Ramos (cell line): Measurements from ENCODE around the gene SAMHD1.
"Not testable (repeated sequence)": the region's sequence is repeated elsewhere in the genome, so short reads cannot be mapped to it uniquely, and the experiment has no call there.

Experiments used
- in situ Hi-C: fragments of 300-500 bp; cut with MboI; formaldehyde crosslinking; loops from one replicate; pipeline ENCODE4 v1.14.3; 2022; ENCODE audit warnings: low sequenced_read_pairs; ENCODE audit not compliant: unreplicated experiment

The SAMHD1 gene

DNA sequence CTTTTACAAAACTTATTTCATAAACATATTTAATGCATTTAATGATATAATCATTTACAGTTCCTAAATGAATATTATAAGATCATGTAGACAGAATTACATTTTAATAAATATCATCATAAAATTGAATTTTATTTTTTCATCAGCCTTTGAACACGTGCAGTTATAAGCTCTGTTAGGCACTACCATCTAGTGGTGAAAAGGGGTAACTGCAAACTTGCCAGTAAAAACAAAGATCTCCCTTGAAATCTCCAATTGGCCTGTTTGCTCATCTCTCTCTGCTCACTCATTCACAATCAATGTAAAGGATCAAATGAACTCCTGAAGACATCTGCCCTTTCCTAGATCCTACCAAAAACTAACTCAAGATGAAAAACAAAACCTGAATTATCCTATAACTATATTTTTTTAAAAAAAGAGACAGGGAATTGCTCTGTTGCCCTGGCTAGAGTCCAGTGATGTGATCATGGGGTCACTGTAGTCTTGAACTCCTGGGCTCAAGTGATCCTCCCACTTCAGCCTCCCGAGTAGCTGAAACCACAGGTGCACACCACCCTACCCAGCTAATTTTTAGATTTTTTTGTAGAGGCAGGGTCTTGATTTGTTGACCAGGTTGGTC is 31.7 kb downstream of the SAMHD1 start:
- in situ Hi-C loops: no loop called here

DNA sequence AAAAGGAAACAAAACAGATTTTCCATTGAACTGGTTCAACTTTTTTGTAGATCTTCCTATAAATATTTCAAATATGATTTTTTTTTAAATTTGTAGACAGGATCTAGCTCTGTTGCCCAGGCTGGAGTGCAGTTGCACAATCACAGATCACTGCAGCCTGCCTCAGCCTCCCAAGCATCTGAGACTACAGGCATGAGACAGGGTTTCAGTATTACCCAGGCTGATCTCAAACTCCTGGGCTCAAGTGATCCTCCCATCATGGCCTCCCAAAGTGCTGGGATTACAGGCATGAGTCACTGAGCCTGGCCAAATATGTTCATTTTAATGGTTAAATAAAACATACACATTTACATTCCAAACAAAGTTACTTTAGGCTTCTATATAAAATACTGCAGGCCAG is 33.6 kb downstream of the SAMHD1 start:
- in situ Hi-C loops: no loop called here

DNA sequence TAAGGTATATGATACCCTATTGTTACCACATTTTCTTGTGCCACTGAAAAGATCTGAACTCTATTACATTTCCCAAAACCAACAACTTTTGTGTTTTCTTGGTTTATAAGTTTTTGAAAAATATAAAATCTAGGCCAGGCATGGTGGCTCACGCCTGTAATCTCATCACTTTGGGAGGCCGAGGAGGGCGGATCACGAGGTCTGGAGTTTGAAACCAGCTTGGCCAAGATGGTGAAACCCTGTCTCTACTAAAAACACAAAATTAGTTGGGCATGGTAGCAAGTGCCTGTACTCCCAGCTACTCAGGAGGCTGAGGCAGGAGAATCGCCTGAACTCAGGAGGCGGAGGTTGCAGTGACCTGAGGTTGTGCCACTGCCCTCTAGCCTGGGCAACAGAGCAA is 34.3 kb downstream of the SAMHD1 start:
- in situ Hi-C loops: no loop called here

DNA sequence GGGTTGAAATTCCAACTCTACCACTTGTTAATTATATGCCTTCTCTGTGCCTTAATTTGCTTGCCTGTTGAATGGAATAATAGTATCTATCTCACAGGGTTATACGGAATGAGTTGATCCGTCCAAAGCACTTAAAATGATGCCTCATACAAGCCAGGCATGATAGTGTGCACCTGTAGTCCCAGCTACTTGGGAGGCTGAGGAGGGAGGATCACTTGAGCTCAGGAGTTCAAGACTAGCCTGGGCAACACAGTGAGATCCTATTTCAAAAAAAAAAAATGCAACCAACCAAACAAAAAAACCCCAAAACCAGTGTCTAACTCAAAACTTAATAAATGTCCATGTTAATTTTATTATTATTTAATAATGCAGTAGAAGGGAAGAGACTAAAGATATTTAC is 35.3 kb downstream of the SAMHD1 start:
- in situ Hi-C loops: no loop called here

DNA sequence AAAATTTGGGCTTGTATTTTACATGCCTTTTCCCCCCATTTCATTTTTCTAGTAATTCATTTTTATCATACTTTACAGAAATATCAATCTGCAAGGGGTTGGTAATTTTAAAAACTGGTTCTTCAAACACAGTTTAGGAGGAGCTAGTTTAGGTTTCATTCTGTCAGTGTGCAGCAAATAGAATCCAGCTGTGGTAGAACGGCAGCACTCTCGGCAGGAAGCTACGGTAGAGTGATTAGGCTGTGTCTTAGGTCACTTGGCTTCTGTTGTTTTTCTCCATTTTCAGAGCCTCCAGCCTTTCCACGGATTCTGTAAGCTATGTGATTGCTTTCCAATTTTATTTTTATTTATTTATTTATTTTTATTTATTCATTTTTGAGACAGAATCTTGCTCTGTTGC is 42.9 kb downstream of the SAMHD1 start:
- in situ Hi-C loops: no loop called here

DNA sequence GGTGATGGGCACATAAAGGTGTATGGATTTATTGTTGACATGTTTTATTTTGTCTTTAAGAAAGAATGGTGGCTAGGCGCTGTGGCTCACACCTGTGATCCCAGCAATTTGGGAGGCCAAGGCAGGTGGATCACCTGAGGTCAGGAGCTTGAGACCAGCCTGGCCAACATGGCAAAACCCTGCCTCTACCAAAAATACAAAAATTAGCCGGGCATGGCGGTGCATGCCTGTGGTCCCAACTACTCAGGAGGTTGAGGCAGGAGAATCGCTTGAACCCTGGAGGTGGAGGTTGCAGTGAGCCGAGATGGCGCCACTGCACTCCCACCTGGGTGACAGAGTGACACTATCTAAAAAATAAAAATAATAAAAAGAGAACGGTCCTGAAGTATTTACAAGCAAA is 45.4 kb downstream of the SAMHD1 start:
- in situ Hi-C loops: not testable (repeated sequence)

DNA sequence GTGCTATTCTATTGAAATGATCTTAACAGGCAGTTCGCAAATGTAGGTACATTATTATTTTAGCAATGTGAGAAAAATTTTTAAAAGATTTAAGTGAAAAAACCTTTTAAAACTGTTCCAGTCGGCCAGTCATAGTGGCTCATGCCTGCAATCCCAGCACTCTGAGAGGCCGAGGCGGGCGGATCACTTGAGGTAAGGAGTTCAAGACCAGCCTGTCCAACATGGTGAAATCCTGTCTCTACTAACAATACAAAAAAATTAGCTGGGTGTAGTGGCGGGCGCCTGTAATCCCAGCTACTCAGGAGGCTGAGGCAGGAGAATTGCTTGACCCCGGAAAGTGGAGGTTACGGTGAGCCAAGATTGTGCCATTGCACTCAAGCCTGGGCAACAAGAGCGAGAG is 45.9 kb downstream of the SAMHD1 start:
- in situ Hi-C loops: not testable (repeated sequence)

DNA sequence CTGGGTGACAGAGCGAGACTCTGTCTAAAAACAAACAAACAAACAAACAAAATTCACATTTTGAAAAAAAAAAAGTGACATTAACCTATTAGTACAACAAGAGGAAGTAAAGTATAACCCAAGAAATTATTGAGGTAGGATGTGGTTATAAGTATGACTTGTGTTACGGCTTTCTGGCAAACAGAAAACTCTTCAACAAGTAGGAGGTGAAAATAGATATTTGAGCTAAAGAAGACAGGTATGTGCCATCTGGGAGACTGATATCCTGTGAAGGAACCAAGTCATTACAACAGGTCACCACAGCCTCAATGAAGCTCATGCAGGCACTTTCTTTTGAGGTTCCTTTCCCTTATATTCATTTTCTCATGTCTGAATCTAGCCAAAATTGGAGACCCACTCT is 46.8 kb downstream of the SAMHD1 start:
- in situ Hi-C loops: no loop called here

DNA sequence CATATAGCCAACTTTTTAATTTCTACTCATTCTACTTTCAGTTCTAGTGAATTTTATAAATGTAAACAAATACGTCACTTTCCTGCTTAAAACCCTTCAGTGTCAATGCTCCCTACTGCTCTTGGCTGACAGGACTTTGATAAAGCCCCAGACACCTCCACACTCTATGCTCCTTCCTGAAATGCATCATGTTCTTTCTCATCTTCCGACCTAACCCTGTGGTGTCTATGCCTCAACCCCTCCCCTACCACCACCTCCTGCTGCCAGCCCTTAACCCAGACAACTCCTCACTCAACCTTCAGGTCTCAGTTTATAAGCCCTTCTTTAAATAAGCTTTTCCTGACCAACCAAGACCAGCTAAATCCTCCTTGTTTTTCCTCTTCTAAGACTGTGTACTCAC is 56.5 kb downstream of the SAMHD1 start:
- in situ Hi-C loops: no loop called here

DNA sequence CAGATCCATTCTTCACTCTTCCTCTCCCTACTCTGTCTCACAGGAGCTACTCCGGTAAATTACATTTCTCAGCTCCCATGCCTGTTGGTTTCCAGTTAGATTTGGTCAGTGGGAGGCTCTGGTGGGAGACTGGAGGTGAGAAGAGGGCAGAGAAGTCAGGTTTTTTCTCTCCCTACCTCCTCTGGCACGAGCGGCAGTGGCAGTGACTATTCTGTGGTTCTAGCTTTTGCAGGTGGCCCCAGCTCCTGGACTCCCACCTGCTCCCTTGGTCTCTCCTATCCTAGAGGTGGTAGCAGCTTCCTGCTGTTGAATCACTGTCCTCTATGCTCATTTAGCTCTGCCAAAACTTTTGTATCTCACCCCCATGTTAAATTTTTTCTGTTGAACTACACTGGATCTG is 57.7 kb downstream of the SAMHD1 start:
- in situ Hi-C loops: no loop called here

DNA sequence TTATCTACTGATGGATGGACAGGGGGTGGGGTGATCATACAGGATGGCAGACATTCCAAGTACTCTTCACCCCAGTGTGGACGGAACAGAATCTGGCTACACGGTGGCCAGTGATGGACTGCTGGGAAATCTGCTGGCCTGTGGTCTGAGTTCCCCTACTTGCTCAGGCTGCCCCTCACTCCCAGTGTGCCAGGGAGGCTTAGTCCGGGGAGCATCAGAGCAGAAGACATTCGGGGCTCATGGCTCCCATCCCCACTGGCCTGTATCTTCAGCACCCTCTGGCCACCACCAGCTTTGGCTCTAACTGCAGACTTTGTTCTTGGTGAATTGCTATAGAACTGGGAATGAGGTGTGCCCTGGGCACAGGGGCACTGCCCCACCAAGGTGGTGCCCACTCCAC is 60.3 kb downstream of the SAMHD1 start:
- in situ Hi-C loops: no loop called here

DNA sequence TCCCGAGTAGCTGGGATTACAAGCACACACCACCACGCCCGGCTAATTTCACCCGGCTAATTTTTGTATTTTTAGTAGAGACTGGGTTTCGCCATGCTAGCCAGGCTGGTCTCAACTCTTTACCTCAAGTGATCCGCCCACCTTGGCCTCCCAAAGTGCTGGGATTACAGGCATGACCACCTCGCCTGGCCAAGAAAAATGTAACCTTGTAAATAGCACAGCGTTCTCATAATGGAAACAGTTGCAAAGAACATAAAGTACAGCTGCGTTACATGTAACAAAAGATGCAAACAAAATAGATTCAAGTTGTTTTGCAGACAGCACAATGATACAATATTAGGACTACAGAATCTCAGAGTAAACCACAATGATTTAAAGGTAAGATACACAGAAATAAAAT is 60.9 kb downstream of the SAMHD1 start:
- in situ Hi-C loops: no loop called here

DNA sequence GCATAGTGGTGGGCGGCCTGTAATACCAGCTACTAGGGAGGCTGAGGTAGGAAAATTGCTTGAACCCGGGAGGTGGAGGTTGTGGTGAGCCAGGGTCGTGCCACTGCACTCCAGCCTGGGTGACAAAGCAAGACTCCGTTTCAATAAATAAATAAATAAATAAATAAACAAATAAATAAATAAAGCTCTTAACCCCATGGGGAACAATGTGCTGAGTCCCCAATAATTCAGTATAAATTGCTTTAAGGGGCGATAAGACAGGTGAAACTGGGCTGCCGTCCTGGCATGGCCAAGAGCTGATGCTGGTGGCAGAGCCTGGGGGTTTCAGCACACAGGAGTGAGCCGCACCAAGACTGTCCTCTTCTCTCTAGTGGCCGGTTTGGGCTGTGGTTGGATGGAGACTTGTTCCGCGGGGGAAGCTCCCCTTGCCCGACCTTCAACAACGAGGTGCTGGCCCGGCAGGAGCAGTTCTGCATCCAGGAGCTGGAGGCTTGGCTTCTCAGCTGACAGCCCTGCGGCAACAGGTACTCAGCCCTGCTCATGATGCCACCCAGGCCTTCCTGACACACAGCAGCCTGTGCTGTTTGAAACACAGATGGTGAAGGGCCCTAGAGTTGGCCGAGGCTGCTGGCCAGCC is 62.5 kb downstream of the SAMHD1 start:
- in situ Hi-C loops: no loop called here

DNA sequence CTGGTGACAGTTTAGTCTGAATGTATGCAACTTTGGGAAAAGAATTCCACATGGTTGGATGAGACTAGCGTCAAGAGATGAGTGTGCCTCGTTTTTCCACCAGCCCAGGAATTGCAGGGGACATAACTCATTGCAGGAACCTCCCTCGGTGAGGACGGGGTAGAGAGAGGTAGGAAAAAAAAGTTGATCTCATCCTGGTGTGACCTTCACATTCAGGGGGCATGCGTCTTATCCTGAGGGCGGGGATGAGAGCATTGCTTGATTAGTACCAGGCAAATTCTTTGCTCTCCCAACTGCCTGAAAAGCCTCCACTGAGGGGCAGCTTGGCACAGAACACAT is 63.8 kb downstream of the SAMHD1 start:
- in situ Hi-C loops: no loop called here

DNA sequence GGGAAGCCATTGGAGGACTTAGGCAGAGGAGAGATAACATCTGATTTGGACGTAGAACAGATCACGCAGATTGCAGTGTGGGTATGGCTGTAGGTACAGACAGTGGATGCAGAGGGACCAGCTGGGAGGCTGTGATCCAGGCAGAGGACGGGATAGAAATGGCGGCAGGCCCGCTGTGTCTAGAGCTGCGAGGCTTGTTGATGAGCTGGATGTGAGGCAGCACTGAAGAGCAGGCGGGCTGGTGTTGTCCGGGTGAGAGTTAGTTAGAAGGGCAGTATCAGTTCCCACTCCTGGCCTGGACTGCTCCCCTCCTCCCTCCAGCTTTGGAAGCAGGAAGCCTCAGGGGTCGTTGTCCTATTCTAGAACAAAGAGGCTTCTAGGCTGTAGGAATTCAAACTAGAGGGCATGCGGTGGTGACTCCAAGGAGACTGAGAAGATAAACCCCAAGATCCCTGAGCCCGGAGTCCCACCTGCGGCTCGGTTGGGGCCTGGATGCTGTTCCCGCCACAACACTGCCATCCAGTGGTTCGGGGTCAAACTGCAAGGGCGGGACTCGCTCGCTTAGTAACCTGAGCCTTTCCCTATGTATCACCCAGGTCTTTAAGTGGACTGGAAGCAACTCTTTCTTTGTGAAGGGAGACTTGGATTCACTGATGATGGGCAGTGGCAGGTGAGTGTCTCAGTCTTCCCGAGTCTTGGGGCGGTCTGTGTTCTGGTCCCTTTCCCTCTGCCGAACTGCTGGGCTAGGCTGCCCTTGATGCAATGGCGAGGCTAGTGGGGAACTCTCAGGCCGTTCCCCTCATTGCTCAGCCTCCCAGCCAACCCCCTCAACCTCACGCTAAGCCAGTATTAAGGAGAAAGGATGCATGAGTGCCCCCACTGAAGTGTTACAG is 64.4 kb downstream of the SAMHD1 start:
- in situ Hi-C loops: no loop called here

DNA sequence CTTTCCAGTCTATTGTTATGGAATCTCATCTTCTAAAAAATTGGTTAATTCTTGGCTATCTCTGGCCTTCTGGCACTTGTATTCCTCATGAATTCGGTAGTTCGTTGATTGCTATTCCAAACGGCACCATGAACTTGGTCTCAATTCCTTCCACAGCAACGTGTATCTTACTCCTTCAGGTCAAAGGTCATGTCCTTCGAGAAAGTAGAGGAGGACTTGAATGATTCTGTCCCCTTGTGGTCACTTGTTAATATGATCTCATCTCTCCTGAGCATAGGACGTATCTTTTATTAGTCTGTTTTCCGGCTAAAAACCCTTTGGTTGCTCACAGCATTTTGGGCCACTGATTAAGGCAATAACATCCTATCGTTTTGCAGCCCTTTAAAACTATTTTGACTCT is 66.2 kb downstream of the SAMHD1 start:
- in situ Hi-C loops: no loop called here

DNA sequence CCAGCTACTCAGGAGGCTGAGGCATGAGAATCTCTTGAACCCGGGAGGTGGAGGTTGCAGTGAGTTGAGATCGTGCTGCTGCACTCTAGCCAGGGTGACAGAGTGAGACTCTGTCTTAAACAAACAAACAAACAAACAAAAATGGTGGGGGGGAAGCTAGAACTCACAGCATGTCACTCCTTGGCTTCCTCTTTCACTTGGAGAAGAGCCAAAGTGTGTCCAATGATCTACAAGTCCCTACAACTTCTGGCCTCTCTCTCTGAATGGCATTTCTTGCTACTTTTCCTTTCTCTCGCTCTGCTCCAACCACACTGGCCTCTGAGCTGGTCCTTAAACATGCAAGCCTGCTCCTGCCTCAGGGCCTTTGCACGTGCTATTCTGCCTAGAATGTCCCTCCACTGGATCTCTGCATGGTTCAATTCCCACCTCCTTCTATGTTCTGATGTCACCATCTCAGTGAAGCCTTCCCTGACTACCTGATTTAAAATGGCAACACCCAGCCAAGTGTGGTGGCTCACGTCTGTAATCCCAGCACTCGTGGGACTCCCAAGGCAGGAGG is 67.5 kb downstream of the SAMHD1 start:
- in situ Hi-C loops: no loop called here

DNA sequence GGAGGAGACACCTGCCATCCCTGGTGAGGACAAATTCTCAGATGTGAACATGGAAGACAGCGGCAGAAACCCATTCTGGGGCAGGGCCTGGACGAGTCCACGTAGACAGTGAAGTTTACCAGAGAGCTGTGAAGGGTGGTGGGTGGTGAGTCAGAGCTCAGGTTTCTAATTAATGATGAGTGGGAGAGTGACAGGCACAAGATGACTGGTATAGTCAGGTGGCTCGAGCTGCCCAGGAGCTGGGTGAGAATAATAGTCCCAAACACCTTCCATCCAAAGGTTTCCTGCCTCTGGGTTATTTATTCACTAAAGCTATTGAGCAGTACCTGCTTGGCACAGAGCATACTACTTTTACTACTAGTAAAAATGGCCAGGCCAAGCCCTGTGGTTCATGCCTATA is 69.6 kb downstream of the SAMHD1 start:
- in situ Hi-C loops: no loop called here

DNA sequence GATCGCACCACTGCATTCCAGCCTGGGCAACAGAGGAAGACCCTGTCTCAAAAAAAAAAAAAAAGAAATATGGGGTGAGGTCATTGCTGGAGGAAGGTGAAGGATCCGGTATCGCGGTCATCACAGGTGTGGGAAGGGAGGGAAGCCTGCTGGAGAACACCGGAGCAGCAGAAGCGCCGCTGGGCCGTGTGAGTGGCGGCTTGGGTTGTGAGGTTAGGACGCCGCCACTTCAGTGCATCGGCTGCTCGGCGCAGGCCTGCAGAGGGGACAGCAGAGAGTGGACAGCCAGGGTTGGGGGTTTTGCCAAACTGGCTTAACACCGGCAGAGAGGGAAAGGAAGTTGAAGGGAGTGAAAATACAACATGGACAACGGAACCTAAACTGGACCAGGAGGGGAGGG is 70.2 kb downstream of the SAMHD1 start:
- in situ Hi-C loops: no loop called here

DNA sequence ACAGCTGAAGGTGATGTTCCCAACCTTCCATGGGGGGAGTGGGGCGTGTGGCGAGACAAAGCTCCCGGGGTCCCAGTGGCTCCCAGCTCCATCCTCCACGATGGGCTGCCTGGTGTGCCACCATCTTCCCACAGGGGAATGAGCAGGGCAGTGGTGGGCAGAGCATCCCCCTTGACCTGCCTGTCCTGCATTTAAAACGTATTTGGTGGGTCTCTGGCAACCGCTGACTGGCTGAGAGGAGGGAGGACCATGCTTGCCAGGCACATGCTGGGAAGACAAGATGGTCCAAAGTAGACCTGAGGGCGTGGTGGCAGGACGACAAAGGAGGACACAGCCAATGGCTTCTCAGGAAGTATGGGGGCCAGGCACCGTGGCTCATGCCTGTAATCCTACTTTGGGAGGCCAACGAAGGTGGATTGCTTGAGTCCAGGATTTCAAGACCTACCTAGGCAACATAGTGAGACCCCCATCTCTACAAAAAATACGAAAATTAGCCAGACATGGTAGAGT is 70.7 kb downstream of the SAMHD1 start:
- in situ Hi-C loops: no loop called here

DNA sequence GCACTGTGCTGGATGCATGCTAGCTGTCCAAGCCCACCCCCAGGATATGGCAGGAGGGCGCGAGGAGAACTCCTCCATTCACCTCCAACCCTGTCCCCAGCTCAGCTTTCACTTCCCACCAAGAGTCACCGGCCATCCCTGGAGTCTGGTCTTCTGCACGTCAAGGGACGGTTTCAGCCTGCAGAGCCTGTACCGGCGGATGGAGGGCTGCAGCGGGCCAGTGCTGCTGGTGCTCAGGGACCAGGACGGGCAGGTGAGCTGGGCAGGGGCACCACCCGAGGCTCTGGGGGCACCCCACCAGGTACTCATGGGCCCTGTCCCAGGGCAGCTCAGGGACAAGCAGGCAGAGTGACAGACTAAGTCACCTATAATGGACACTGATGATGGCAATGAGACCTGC is 72.6 kb downstream of the SAMHD1 start:
- in situ Hi-C loops: no loop called here
